HEK293 (cell line): Measurements from ENCODE around the gene RIMS3.

ENCODE experiments used
- CTCF ChIA-PET: fragments of 350-600 bp; formaldehyde crosslinking; extraction: SDS; loops from one replicate; lab custom pipeline; 2021; ENCODE audit warnings: antibody characterized with exemption; lab: Yijun Ruan, JAX
- POLR2A ChIA-PET: fragments of 300-600 bp; formaldehyde crosslinking; extraction: SDS; loops from one replicate; lab custom pipeline; 2020; ENCODE audit warnings: antibody characterized with exemption, inconsistent platforms; lab: Yijun Ruan, JAX
- H3K27ac ChIP-seq: fragments of 200-500 bp; sonication (Bioruptor generic); 2 replicates; pipeline ENCODE4 v1.5.1; 2014; ENCODE audit warnings: low read depth, low read length, control low read depth, inconsistent platforms; ENCODE audit errors: extremely low read depth
- H3K36me3 ChIP-seq, 2 experiments: fragments of 200-500 bp in 1 of 2; sonication (Bioruptor generic) in 1 of 2; 1 replicate in 1 of 2; 2 replicates in 1 of 2; pipeline ENCODE4 v1.5.1; 2014 to 2017; ENCODE audit warnings: inconsistent platforms in 2 of 2, low read length in 2 of 2; ENCODE audit not compliant: control insufficient read depth in 2 of 2, insufficient read depth in 1 of 2
- H3K4me1 ChIP-seq: fragments of 200-500 bp; sonication (Bioruptor generic); 2 replicates; pipeline ENCODE4 v1.5.1; 2014; ENCODE audit warnings: mild to moderate bottlenecking, low read length, inconsistent platforms; ENCODE audit not compliant: control insufficient read depth, insufficient read depth
- H3K4me3 ChIP-seq: 2 replicates; pipeline ENCODE4 v1.5.1; 2011; ENCODE audit warnings: low read depth, mild to moderate bottlenecking, control low read depth, low read length, moderate library complexity
- H3K9me3 ChIP-seq: fragments of 200-500 bp; sonication (Bioruptor generic); 2 replicates; pipeline ENCODE4 v1.5.1; 2014; ENCODE audit warnings: low read depth, low read length, inconsistent platforms; ENCODE audit not compliant: control insufficient read depth, insufficient read depth
- BCL11A ChIP-seq: fragments of 450-650 bp; formaldehyde crosslinking; IDR thresholded peaks from 2 replicates; pipeline ENCODE4 v1.5.1; 2016; ENCODE audit warnings: low read depth, missing biosample characterization, missing genetic modification characterization
- GLI2 ChIP-seq: fragments of 450-650 bp; formaldehyde crosslinking; IDR thresholded peaks from 2 replicates; pipeline ENCODE4; 2017; ENCODE audit warnings: missing biosample characterization, missing genetic modification characterization, low read depth, borderline replicate concordance
- GLIS1 ChIP-seq: fragments of 450-650 bp; formaldehyde crosslinking; IDR thresholded peaks from 2 replicates; pipeline ENCODE4 v1.5.1; 2016; ENCODE audit warnings: missing biosample characterization, missing genetic modification characterization
- KLF10 ChIP-seq: fragments of 450-650 bp; IDR thresholded peaks from 2 replicates; pipeline ENCODE4 v1.5.1; 2018; ENCODE audit warnings: missing biosample characterization, mild to moderate bottlenecking, missing genetic modification characterization
- OVOL3 ChIP-seq: fragments of 450-650 bp; formaldehyde crosslinking; IDR thresholded peaks from 2 replicates; pipeline ENCODE4 v1.5.1; 2016; ENCODE audit warnings: missing biosample characterization, missing genetic modification characterization
- REST ChIP-seq: fragments of 450-650 bp; formaldehyde crosslinking; IDR thresholded peaks from 2 replicates; pipeline ENCODE4 v1.5.1; 2016; ENCODE audit warnings: missing biosample characterization, missing genetic modification characterization
- SCRT2 ChIP-seq: fragments of 450-650 bp; formaldehyde crosslinking; IDR thresholded peaks from 2 replicates; pipeline ENCODE4 v1.5.1; 2016; ENCODE audit warnings: missing biosample characterization, missing genetic modification characterization
- SP2 ChIP-seq: fragments of 450-650 bp; formaldehyde crosslinking; IDR thresholded peaks from 2 replicates; pipeline ENCODE4 v1.5.1; 2016; ENCODE audit warnings: missing biosample characterization, missing genetic modification characterization
- TSHZ1 ChIP-seq: fragments of 450-650 bp; formaldehyde crosslinking; IDR thresholded peaks from 2 replicates; pipeline ENCODE4 v1.5.1; 2016; ENCODE audit warnings: missing biosample characterization, missing genetic modification characterization, borderline replicate concordance
- ZBTB1 ChIP-seq: fragments of 450-650 bp; formaldehyde crosslinking; IDR thresholded peaks from 2 replicates; pipeline ENCODE4 v1.5.1; 2016; ENCODE audit warnings: missing biosample characterization, missing genetic modification characterization
- ZBTB48 ChIP-seq: fragments of 450-650 bp; formaldehyde crosslinking; IDR thresholded peaks from 2 replicates; pipeline ENCODE4 v1.5.1; 2016; ENCODE audit warnings: missing biosample characterization, missing genetic modification characterization
- ZFP69B ChIP-seq: fragments of 450-650 bp; formaldehyde crosslinking; IDR thresholded peaks from 2 replicates; pipeline ENCODE4 v1.5.1; 2016; ENCODE audit warnings: missing biosample characterization, missing genetic modification characterization
- ZNF112 ChIP-seq: fragments of 450-650 bp; formaldehyde crosslinking; IDR thresholded peaks from 2 replicates; pipeline ENCODE4 v1.5.0; 2017; ENCODE audit warnings: missing biosample characterization, missing genetic modification characterization
- ZNF423 ChIP-seq: fragments of 450-650 bp; formaldehyde crosslinking; IDR thresholded peaks from 2 replicates; pipeline ENCODE4 v1.5.1; 2016; ENCODE audit warnings: missing biosample characterization, missing genetic modification characterization
- ZNF623 ChIP-seq: fragments of 450-650 bp; formaldehyde crosslinking; IDR thresholded peaks from 2 replicates; pipeline ENCODE4 v1.5.1; 2016; ENCODE audit warnings: missing biosample characterization, missing genetic modification characterization
- ZNF658 ChIP-seq: fragments of 450-650 bp; formaldehyde crosslinking; IDR thresholded peaks from 2 replicates; pipeline ENCODE4; 2016; ENCODE audit warnings: missing biosample characterization, missing genetic modification characterization
- ZNF792 ChIP-seq: fragments of 450-650 bp; formaldehyde crosslinking; IDR thresholded peaks from 2 replicates; pipeline ENCODE4 v1.5.1; 2016; ENCODE audit warnings: missing biosample characterization, missing genetic modification characterization

RIMS3 gene

GRCh38 chr1:40640314-40641076, 25.0 kb downstream of the RIMS3 start (continued):
- TF ChIP-seq OVOL3: no peak

GRCh38 chr1:40638097-40639036, 27.1 kb downstream of the RIMS3 start:
- no peak overlapping the region for H3K4me3 ChIP-seq
- POLR2A ChIA-PET: interaction anchor here (0.6 kb wide), 1 partner anchor 54 kb away, joined by 3 read pairs; the partner anchor contains the start of gene NFYC
- H3K36me3 ChIP-seq: peaks cover 0 to 10% of the 10 kb centered on the region in 2 experiments; a peak in 1 of 3 replicates
- no peak overlapping the region for H3K27ac ChIP-seq
- TF ChIP-seq ZNF792 (tag by site-specific recombination): no peak
- no peak for TF ChIP-seq ZNF423 (tag by site-specific recombination)
- TF ChIP-seq ZBTB48 (tag by site-specific recombination): peak; percentile 79
- peak; percentile 79 for TF ChIP-seq REST (tag by site-specific recombination)
- TF ChIP-seq, all 188 proteins: peak for 2
- Histone ChIP-seq H3K9me3 (no peaks in the 10 kb centered on the region), H3K4me1 (no peaks in the 10 kb centered on the region)
- CTCF ChIA-PET: interaction anchor here (0.6 to 1.3 kb wide), 3 partner anchors 8 to 31 kb away, joined by 3 read pairs; no protein-coding TSS in a partner anchor

- H3K36me3 ChIP-seq: peaks cover 0 to 10% of the 10 kb centered on the region in 2 experiments; a peak in 1 of 3 replicates
- H3K4me1 ChIP-seq: no peaks in the 10 kb centered on the region
- CTCF ChIA-PET: no interaction called here
- H3K27ac ChIP-seq: no peak overlapping the region
- H3K9me3 ChIP-seq: no peaks in the 10 kb centered on the region
- TF ChIP-seq KLF10 (tag by site-specific recombination): no peak
- TF ChIP-seq GLIS1: no peak
- no peak for TF ChIP-seq ZBTB1 (tag by site-specific recombination)
- TF ChIP-seq SCRT2 (tag by site-specific recombination): no peak
- no peak for TF ChIP-seq ZNF623
- no peak for TF ChIP-seq TSHZ1
- no peak for TF ChIP-seq ZFP69B (tag by site-specific recombination)
- TF ChIP-seq SP2: no peak
- no peak for TF ChIP-seq ZNF658 (tag by site-specific recombination)
- no peak for TF ChIP-seq BCL11A (tag by site-specific recombination)
- no peak for TF ChIP-seq ZNF112 (tag by site-specific recombination)
- no peak for TF ChIP-seq GLI2 (tag by site-specific recombination)
- TF ChIP-seq, all 188 proteins: peak for 0
- POLR2A ChIA-PET: no interaction called here
- H3K4me3 ChIP-seq: no peak overlapping the region
These were observed 27.9 kb downstream of the RIMS3 start for GRCh38 chr1:40637470-40638007.
